ENCODE data around the gene ZNF574. TPM values are rescaled to one million over a fixed set of nuclear protein-coding genes. Genes with fewer than 3 reads are reported as not detected.

The ZNF574 gene
- total RNA-seq, 1 experiment from 2014 or later: 11.8 TPM

DNA sequence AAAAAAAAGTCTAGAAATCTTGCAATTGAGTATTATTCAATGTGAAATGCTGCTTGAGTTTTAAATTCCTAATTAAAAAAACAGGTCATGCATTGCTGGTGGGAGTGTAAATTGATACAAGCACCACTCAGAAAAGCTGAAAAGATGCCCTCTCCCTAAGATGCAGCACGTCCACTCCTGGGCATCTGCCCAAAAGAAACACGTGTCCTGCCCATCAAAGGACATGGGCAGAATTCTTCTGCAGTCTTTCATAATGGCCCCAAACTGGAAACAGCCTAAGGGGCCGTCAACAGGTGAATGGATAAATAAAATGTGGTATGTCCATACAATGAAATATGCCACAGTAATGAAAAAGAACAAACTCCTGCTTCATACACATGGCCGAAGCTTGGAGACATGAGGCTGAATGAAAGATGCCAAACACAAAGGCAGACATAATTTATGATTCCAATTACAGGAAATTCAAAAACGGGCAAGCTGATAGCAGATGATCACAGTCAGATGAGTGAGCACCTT is 48.5 kb downstream of the ZNF574 start:
- no peak for DNase-seq (ENCODE audit: low spot score)

DNA sequence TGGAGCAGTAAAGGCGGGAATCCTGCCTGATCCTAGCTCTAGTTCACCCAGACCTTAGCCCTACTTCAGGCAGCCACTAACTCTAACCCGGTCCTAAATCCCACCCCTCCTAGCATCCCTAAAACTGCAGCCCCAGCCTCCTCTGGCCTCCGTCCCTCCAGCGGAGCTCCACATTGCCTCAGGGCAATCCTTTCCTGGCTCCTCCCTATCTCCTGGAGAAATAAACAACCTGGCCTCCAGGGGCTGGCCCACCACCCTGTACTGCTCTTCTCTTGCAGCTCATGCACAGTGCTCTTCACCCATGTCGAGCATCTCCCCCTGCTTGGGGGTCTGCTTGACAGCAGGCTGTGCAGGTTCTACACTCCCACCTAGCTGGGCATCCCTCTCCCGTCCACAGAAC is 49.6 kb downstream of the ZNF574 start:
- DNase-seq (ENCODE audit: low spot score): no peak

- DNase-seq (ENCODE audit: low spot score): no peak
Measured at GRCh38 chr19:42126574-42126973, 50.6 kb downstream of the ZNF574 start.

DNA sequence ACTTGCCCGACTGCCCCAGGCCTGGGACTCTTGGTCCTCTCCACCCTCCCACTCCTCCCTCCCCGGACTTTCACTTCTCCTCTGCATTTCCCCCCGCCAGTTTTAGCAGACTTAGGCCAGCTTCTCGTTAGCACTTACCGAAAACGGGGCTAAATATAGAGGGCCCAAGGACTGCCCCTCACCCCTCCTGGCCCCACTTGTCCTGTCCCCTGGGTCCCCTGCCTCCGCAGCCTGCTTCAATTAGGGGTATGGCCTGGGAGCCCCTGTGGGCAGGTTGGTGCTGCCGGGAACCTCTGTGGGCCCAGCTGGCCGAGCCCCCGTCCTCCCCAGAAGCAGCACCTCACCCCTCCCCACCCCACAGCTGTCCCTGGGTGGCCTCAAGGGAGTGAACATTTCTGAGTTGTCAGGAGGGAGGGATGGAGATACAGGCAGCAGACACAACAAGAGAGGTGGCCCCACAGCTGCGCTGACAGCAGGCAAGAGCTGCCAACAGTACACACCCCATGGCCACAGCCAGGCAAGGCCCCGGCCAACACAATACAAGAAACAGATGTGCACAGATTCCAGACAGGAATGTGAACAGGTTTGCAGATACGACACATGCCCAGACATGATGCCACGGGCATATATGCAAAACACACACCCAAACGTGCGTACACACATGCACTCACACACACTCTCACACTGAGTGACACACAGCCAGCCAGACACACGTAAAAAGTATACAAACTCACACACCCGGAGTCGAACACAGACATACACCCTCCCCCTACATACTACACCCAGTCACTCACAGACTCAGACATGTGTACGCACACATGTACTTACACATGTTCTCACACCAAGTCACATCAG is 53.7 kb downstream of the ZNF574 start:
- no peak for DNase-seq (ENCODE audit: low spot score)

DNA sequence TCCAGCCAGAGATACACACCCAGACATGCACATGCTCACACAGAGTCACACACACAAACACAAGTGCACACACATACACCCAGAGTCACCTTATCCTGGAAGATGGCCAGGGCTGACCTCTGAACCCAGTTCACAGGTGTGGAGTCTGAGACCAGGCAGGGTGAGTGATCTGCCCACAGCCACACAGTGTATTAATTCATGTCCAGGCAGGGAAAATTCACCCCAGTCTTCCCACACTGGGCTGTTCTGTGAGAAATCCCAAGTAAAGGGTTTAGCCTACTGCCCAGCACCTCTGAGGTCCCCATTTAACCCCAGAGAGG is 54.2 kb downstream of the ZNF574 start:
- DNase-seq (ENCODE audit: low spot score): no peak

Other genes starting within 250 kb of the ZNF574 start
- gene LYPD4, start 231.5 kb upstream of the ZNF574 start, total RNA-seq (2014; rRNA removed; shearing (Covaris generic)): 0.41 TPM in 1 of 2 replicates, not detected in the other
- gene DMRTC2, start 231.1 kb upstream of the ZNF574 start, total RNA-seq (2014; rRNA removed; shearing (Covaris generic)): not detected in 2 replicates
- 1,641 and 1,922 TPM in 2 replicates for gene RPS19, start 215.9 kb upstream of the ZNF574 start, total RNA-seq (2014; rRNA removed; shearing (Covaris generic))
- not detected in 2 replicates for gene CD79A, start 198.9 kb upstream of the ZNF574 start, total RNA-seq (2014; rRNA removed; shearing (Covaris generic))
- 14.5 and 15.9 TPM in 2 replicates for gene ARHGEF1, start 193.0 kb upstream of the ZNF574 start, total RNA-seq (2014; rRNA removed; shearing (Covaris generic))
- not detected in 2 replicates for gene ERFL, start 147.7 kb upstream of the ZNF574 start, total RNA-seq (2014; rRNA removed; shearing (Covaris generic))
- gene RABAC1, start 116.8 kb upstream of the ZNF574 start, total RNA-seq (2014; rRNA removed; shearing (Covaris generic)): 149 and 167 TPM in 2 replicates
- gene ATP1A3, start 81.9 kb upstream of the ZNF574 start, total RNA-seq (2014; rRNA removed; shearing (Covaris generic)): 2.1 and 2.8 TPM in 2 replicates
- gene GRIK5, start 6.0 kb upstream of the ZNF574 start, total RNA-seq (2014; rRNA removed; shearing (Covaris generic)): 0.12 TPM in 1 of 2 replicates, not detected in the other
- 0.02 TPM in 1 of 2 replicates, not detected in the other for gene POU2F2, start 56.3 kb downstream of the ZNF574 start, total RNA-seq (2014; rRNA removed; shearing (Covaris generic))
- 10.4 and 14.8 TPM in 2 replicates for gene DEDD2, start 141.5 kb downstream of the ZNF574 start, total RNA-seq (2014; rRNA removed; shearing (Covaris generic))
- gene ZNF526, start 144.1 kb downstream of the ZNF574 start, total RNA-seq (2014; rRNA removed; shearing (Covaris generic)): 4.1 and 5.5 TPM in 2 replicates
- 29.8 and 30.6 TPM in 2 replicates for gene GSK3A, start 166.4 kb downstream of the ZNF574 start, total RNA-seq (2014; rRNA removed; shearing (Covaris generic))
- 27.1 and 31.1 TPM in 2 replicates for gene ERF, start 179.0 kb downstream of the ZNF574 start, total RNA-seq (2014; rRNA removed; shearing (Covaris generic))
- 10.8 and 12.1 TPM in 2 replicates for gene CIC, start 193.1 kb downstream of the ZNF574 start, total RNA-seq (2014; rRNA removed; shearing (Covaris generic))
- 0.16 and 1.4 TPM in 2 replicates for gene PRR19, start 226.0 kb downstream of the ZNF574 start, total RNA-seq (2014; rRNA removed; shearing (Covaris generic))
- gene PAFAH1B3, start 226.5 kb downstream of the ZNF574 start, total RNA-seq (2014; rRNA removed; shearing (Covaris generic)): 78.5 and 112 TPM in 2 replicates
- 0.08 TPM in 1 of 2 replicates, not detected in the other for gene TMEM145, start 237.1 kb downstream of the ZNF574 start, total RNA-seq (2014; rRNA removed; shearing (Covaris generic))
- gene MEGF8, start 249.5 kb downstream of the ZNF574 start, total RNA-seq (2014; rRNA removed; shearing (Covaris generic)): 4.9 and 8.1 TPM in 2 replicates